A673 (cell line): ENCODE results near the gene KIAA0825.

Experiments
- EZH2 ChIP-seq: fragments of 200-600 bp; sonication (generic); IDR thresholded peaks from 2 replicates; pipeline ENCODE4 v1.6.1; 2017; ENCODE audit warnings: borderline replicate concordance, low read depth, mild to moderate bottlenecking, mixed read lengths, antibody characterized with exemption, low read length; ENCODE audit not compliant: poor library complexity, severe bottlenecking
- TF ChIP-seq, protein P1 (sequence below): fragments of 300-800, 200-600 bp; sonication (generic); conservative IDR thresholded peaks from 2 replicates; pipeline ENCODE4 v1.5.1; 2017; ENCODE audit warnings: low read depth, mild to moderate bottlenecking, antibody characterized with exemption, low read length, moderate library complexity, mixed read lengths

DNA sequence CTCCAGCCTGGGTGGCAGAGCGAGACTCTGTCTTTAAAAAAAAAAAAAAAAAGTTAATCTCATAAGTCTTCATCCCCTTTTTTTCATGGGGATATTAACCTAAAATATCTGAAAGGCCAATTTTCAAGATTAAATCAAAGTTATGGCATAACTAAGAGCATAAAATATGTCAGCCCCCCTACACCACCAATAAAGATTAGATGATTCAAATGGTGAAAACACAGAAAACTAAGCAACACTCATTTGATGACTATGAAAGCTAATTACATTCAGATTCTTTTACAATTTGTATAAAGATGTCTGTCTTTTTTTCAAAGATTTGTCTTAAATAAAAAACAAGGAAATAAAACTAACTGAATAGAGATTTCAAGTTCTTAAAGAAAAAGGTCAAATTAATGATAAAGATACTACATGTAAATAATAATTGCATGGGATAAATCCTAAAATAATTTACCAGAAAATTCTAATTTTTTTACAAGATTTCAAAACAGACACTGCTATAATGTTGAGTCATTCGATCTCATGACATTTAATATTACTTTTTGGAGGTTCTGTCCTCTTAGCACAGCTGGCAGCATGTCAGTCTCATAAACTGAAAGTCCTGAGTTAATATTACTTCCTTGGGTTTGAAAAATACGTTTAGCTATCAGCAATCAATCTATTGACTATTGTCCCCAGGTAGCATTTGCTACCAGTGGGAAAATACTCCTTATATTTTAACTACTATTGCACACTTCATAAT is 112.9 kb downstream of the KIAA0825 start:
- TF ChIP-seq, protein P1, sequence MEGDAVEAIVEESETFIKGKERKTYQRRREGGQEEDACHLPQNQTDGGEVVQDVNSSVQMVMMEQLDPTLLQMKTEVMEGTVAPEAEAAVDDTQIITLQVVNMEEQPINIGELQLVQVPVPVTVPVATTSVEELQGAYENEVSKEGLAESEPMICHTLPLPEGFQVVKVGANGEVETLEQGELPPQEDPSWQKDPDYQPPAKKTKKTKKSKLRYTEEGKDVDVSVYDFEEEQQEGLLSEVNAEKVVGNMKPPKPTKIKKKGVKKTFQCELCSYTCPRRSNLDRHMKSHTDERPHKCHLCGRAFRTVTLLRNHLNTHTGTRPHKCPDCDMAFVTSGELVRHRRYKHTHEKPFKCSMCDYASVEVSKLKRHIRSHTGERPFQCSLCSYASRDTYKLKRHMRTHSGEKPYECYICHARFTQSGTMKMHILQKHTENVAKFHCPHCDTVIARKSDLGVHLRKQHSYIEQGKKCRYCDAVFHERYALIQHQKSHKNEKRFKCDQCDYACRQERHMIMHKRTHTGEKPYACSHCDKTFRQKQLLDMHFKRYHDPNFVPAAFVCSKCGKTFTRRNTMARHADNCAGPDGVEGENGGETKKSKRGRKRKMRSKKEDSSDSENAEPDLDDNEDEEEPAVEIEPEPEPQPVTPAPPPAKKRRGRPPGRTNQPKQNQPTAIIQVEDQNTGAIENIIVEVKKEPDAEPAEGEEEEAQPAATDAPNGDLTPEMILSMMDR: no peak
- no peak for TF ChIP-seq EZH2
